Stimulated activated CD4-positive, alpha-beta T cell treated with anti-CD3 and anti-CD28 coated beads, Interleukin-1b, Interleukin-23, amount 100 ng/mL, for 1 hour (primary cell): ENCODE measurements around the gene EP300.
"Not testable (repeated sequence)": the region's sequence is repeated elsewhere in the genome, so short reads cannot be mapped to it uniquely, and the experiment has no call there.

ENCODE experiments used
- DNase-seq, 2 donors: peaks; one replicate each; pipeline ENCODE4 v3.0.0-alpha.2; 2020; ENCODE audit warnings: low read depth in 2 of 2

EP300 gene

GRCh38 chr22:41085842-41086241 lies 6.5 kb upstream of the EP300 start:
- no peak for DNase-seq

- peak; percentile 98 to 99 for DNase-seq
Measured at GRCh38 chr22:41091132-41092022, 1.0 kb upstream of the EP300 start.

- DNase-seq: no peak
Measured at GRCh38 chr22:41092847-41093411, 537 bp downstream of the EP300 start.

- no peak for DNase-seq
Measured at GRCh38 chr22:41094041-41094593, 1.7 kb downstream of the EP300 start.

DNA sequence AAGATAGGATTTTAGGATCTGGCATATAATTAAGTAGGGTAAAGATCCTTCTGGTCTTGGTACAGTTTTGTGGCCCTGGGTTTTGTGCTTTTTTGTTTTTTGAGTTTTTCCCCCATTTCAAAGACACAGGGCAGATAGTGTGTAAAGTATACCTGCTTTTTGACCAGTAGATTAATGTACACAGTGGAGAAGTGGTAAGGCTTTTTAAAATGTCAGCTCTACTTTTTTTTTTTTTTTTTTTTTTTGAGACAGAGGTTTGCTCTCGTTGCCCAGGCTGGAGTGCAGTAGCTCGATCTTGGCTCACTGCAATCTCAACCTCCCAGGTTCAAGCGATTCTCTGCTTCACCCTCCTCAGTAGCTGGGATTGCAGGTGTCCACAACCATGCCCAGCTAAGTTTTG lies 4.0 kb downstream of the EP300 start:
- no peak for DNase-seq

- DNase-seq: no peak
Measured at GRCh38 chr22:41096841-41097240, 4.4 kb downstream of the EP300 start.

- DNase-seq: no peak
Measured at GRCh38 chr22:41099036-41099435, 6.6 kb downstream of the EP300 start.

GRCh38 chr22:41106122-41106968 lies 14.0 kb downstream of the EP300 start:
- DNase-seq: no peak

GRCh38 chr22:41106969-41107325 lies 14.6 kb downstream of the EP300 start:
- DNase-seq: not testable (repeated sequence)

- DNase-seq: no peak
Measured at GRCh38 chr22:41110968-41111367, 18.6 kb downstream of the EP300 start.

- DNase-seq: no peak
Measured at GRCh38 chr22:41116342-41116741, 23.9 kb downstream of the EP300 start.

DNA sequence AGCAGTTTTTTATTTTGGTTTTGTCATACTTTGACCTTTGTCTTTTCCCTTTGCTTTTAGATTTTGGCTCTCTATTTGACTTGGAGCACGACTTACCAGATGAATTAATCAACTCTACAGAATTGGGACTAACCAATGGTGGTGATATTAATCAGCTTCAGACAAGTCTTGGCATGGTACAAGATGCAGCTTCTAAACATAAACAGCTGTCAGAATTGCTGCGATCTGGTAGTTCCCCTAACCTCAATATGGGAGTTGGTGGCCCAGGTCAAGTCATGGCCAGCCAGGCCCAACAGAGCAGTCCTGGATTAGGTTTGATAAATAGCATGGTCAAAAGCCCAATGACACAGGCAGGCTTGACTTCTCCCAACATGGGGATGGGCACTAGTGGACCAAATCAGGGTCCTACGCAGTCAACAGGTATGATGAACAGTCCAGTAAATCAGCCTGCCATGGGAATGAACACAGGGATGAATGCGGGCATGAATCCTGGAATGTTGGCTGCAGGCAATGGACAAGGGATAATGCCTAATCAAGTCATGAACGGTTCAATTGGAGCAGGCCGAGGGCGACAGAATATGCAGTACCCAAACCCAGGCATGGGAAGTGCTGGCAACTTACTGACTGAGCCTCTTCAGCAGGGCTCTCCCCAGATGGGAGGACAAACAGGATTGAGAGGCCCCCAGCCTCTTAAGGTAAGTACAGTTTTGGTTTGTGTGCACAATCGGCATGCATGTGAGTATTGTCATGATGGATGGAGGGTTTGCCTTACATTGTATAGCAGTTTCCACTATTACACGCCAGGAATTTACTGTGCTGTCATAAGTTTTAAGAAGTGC lies 25.0 kb downstream of the EP300 start:
- DNase-seq: no peak

DNA sequence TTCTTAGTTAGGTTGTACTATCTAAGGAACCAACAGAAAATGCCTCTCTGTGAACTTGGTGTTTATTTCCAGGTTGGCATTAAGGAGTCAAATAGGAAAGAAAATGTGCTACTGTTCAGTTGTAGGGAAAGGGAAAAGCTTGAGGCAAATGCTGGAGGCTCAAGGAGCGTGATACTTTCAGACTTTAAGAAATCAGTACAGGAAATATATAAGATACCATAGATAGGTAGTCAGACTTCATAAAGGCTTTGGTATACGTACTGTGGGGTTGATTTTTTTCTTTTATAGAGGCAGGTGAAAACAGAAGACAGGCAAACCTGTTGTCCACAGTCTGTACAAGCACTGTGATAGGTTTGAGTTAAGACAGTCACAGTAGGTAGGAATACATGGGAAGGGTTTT lies 30.8 kb downstream of the EP300 start:
- DNase-seq: no peak

DNA sequence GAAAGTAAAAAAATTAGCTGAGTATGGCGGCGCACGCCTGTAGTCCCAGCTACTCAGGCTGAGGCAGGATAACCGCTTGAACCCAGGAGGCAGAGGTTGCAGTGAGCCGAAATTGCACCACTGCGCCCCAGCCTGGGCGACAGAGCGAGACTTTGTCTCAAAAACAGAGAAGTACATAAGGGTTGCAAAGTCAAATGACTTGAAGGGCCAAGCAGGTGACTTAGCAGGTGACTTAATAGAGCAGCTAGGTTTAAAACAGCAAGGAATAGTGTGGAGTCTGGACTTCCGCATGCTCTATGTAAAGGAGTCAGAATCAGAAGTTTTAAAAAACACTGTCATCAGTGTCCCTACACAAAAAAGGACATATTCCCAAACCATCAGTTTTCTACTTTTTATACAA lies 31.7 kb downstream of the EP300 start:
- DNase-seq: no peak

DNA sequence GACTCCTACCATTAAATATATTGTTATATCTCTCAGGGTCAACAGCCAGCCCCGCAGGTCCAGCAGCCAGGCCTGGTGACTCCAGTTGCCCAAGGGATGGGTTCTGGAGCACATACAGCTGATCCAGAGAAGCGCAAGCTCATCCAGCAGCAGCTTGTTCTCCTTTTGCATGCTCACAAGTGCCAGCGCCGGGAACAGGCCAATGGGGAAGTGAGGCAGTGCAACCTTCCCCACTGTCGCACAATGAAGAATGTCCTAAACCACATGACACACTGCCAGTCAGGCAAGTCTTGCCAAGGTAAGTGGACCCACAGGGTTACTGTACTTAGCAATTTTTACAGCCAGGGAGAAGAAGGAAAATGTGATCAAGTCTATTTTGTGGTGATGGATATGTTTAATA lies 35.1 kb downstream of the EP300 start:
- no peak for DNase-seq

DNA sequence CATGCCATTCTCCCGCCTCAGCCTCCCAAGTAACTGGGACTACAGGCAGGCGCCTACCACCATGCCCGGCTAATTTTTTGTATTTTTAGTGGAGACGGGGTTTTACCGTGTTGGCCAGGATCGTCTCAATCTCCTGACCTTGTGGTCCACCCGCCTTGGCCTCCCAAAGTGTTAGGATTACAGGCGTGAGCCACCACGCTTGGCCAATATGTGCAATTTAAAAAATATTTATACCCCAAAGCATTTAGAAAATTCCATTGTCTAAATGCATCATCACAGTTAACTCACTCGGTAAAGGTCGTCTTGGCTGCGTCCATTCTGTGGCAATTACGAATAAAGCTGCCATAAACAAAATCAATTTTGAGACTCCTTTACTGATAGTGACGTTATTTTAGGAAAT lies 36.2 kb downstream of the EP300 start:
- no peak for DNase-seq

GRCh38 chr22:41132550-41132949 lies 40.2 kb downstream of the EP300 start:
- DNase-seq: no peak

- DNase-seq: no peak
Measured at GRCh38 chr22:41140365-41140957, 48.1 kb downstream of the EP300 start.

- DNase-seq: not testable (repeated sequence)
Measured at GRCh38 chr22:41145921-41146320, 53.5 kb downstream of the EP300 start.

DNA sequence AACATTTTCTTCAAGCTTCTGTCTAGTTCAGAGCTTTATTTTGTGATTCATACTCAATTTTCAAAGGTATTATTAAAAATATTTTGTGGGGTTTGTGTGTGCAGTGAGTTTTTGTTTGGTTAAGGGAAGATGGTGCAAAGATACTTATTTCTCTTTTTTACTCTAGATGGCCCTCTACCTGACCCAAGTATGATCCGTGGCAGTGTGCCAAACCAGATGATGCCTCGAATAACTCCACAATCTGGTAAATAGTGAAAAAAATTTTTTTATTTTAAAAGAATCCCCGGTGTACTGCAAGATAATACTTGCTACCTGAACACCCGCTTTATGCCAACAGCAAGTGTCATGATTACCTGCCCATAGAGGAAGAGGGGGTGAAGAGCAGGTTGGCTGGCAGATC lies 54.2 kb downstream of the EP300 start:
- no peak for DNase-seq

- DNase-seq: no peak
Measured at GRCh38 chr22:41147722-41148121, 55.3 kb downstream of the EP300 start.
